Ovary (tissue), 9 donors: Measurements from ENCODE around the gene AP5S1. TPM values are rescaled to one million over a fixed set of nuclear protein-coding genes. Genes with fewer than 3 reads are reported as not detected.

ENCODE experiments used
- DNase-seq, 5 donors: peaks; one replicate each; pipeline ENCODE4 v3.0.0-alpha.2; 2019 to 2020
- H3K27ac ChIP-seq, 2 donors: fragments of 200-600 bp; one replicate each; pipeline versions ENCODE4 v1.5.1 to v1.8.0; 2019 to 2022
- H3K27me3 ChIP-seq: fragments of 200-600 bp; one replicate; pipeline ENCODE4 v1.8.0; 2022
- H3K36me3 ChIP-seq: fragments of 200-600 bp; sonication (generic); one replicate; pipeline ENCODE4 v1.5.1; 2019
- H3K4me1 ChIP-seq: one replicate; pipeline ENCODE4 v1.8.1; 2013; ENCODE audit warnings: mild to moderate bottlenecking, moderate library complexity; ENCODE audit not compliant: insufficient read depth
- H3K4me3 ChIP-seq: fragments of 200-600 bp; sonication (generic); one replicate; pipeline ENCODE4 v1.5.1; 2017
- H3K9me3 ChIP-seq, 2 donors: fragments of 200-600 bp in 1 of 2; sonication (generic) in 1 of 2; one replicate each; pipeline versions ENCODE4 v1.5.1 to v1.8.1; 2013 to 2019; ENCODE audit warnings: mild to moderate bottlenecking in 1 of 2, moderate library complexity in 1 of 2
- CTCF ChIP-seq, 3 donors: fragments of 450-650 bp in 2 of 3; fragments of 200-600 bp in 1 of 3; IDR thresholded peaks; one replicate each; pipeline versions ENCODE4 v1.5.1 to v1.8.0; 2016 to 2022; ENCODE audit warnings: antibody characterized with exemption in 3 of 3, mild to moderate bottlenecking in 1 of 3
- EP300 ChIP-seq: sonication (generic); formaldehyde crosslinking; IDR thresholded peaks from one replicate; pipeline ENCODE4 v1.6.1; 2017; ENCODE audit warnings: antibody characterized with exemption
- POLR2A ChIP-seq: fragments of 450-650 bp; IDR thresholded peaks from one replicate; pipeline ENCODE4 v1.6.1; 2017; ENCODE audit warnings: antibody characterized with exemption, mild to moderate bottlenecking, moderate library complexity
- WGBS, 3 donors: extraction: QIAGEN DNeasy Blood & Tissue Kit in 1 of 3; methylation state at CpG; one replicate each; pipeline versions ENCODE4 v1.1.5 to v1.1.7; 2013 to 2017; 5-methylcytosine and 5-hydroxymethylcytosine counted together
- intact Hi-C, 4 donors: fragments of 100-400 bp; cut with DNase I; formaldehyde crosslinking; loops; one replicate each; pipeline versions ENCODE4 v1.11.0 to v1.15.1; 2022 to 2023
- polyA plus RNA-seq, 2 donors: library from polyadenylated mRNA; stranded (reverse); fragments of 200-250 nt in 1 of 2; fragments of 350-450 nt in 1 of 2; fragmentation: Illumina TruSeq in 1 of 2; extraction: RNeasy Lipid Tissue Mini Kit (QIAGEN cat#74804) in 1 of 2; gene quantifications; one replicate each; pipeline ENCODE4 v1.2.3, GENCODE V29; 2013 to 2014
- total RNA-seq, 7 donors: library from RNA; depleted of rRNA in 2 of 7; stranded (reverse); fragments of >200 nt in 2 of 7; fragmentation: NEBNext Ultra II Directional in 3 of 7; extraction: Animal tissue kit (Norgen Biotek cat#: 25700) in 3 of 7; gene quantifications; one replicate each; pipeline versions ENCODE4 v1.1.0 to v1.2.4, GENCODE V29; 2016 to 2023
- donor health status: DM: no; HTN: no; CAD: no; lungs with moderate emphysema.
- donor health status: DM: no; HTN: no; CAD: no.
- donor health status: Bipolar disorder and iron deficiency.
- donor health status: DM: yes; HTN: yes; CAD: no.
- donor health status: DM: no; HTN: no; CAD: no.
- donor health status: DM: yes; HTN: yes; CAD: no.

Gene AP5S1
- total and polyA plus RNA-seq, 9 donors = 2.9 to 15.3 (median 10.4) TPM

DNA sequence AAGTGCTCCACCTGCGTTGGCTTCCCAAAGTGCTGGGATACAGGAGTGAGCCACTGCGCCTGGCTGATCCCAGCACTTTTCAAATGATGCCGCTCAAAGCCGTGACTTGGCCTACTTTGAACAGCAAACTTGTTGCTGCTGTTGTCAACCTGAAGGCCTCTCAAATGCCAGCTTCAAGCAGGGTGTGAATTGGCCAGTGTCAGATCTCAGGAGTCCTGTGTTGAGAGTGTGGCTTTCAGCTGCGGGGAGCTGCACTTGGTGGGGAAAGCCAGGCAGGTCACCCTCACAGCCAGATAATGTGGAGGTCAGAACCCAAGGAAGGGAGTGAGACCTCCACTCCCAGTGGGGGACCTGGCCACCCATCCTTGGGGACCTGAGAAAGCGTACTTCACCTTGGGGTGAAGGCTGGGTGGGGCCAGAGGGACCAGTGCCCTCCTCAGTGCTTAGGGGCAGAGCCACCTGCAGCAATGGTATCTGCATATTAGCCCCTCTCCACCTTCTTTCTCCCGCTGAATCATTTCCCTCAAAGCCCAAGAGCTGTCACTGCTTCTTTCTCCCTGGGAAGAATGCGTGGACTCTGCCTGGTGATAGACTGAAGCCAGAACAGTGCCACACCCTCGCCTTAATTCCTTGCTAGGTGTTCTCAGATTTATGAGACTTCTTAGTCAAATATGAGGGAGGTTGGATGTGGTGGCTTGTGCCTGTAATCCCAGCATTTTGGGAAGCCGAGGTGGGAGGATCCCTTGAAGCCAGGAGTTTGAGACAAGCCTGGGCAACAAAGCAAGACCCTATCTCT lies 49.7 kb downstream of the AP5S1 start:
- intact Hi-C loops = no loop called here
- Histone ChIP-seq H3K27ac (no peak overlapping the region), H3K36me3 (no peaks in the 10 kb centered on the region), H3K27me3 (no peaks in the 10 kb centered on the region), H3K4me3 (no peak overlapping the region), H3K9me3 (no peaks in the 10 kb centered on the region), H3K4me1 (no peaks in the 10 kb centered on the region)
- TF ChIP-seq POLR2A (no peak), CTCF (IDR thresholded peaks at IDR 0.05) (no peak), EP300 (no peak)
- no peak for DNase-seq
- 88 to 93% (median 88%) methylated on average over 10 of the region's 10 CpGs for WGBS, 3 donors

- Histone ChIP-seq H3K27ac (no peak overlapping the region), H3K4me1 (no peaks in the 10 kb centered on the region), H3K4me3 (no peak overlapping the region), H3K36me3 (no peaks in the 10 kb centered on the region), H3K9me3 (no peaks in the 10 kb centered on the region), H3K27me3 (no peaks in the 10 kb centered on the region)
- intact Hi-C loops = no loop called here
- DNase-seq = no peak
- TF ChIP-seq EP300 (no peak), POLR2A (no peak), CTCF (IDR thresholded peaks at IDR 0.05) (no peak)
- WGBS, 3 donors = 81 to 84% (median 83%) methylated on average over 4 of the region's 4 CpGs
Observed at GRCh38 chr20:3871550-3872265, 51.4 kb downstream of the AP5S1 start.

GRCh38 chr20:3873507-3873906 lies 53.2 kb downstream of the AP5S1 start:
- no peaks in the 10 kb centered on the region for H3K27me3 ChIP-seq
- no peaks in the 10 kb centered on the region for H3K9me3 ChIP-seq
- no peak for DNase-seq
- no peaks in the 10 kb centered on the region for H3K36me3 ChIP-seq
- TF ChIP-seq EP300 (no peak), CTCF (IDR thresholded peaks at IDR 0.05) (no peak), POLR2A (no peak)
- intact Hi-C loops = no loop called here
- 94 to 99% (median 98%) methylated on average over 5 of the region's 5 CpGs for WGBS, 3 donors
- no peaks in the 10 kb centered on the region for H3K4me1 ChIP-seq
- no peak overlapping the region for H3K27ac ChIP-seq
- no peak overlapping the region for H3K4me3 ChIP-seq

DNA sequence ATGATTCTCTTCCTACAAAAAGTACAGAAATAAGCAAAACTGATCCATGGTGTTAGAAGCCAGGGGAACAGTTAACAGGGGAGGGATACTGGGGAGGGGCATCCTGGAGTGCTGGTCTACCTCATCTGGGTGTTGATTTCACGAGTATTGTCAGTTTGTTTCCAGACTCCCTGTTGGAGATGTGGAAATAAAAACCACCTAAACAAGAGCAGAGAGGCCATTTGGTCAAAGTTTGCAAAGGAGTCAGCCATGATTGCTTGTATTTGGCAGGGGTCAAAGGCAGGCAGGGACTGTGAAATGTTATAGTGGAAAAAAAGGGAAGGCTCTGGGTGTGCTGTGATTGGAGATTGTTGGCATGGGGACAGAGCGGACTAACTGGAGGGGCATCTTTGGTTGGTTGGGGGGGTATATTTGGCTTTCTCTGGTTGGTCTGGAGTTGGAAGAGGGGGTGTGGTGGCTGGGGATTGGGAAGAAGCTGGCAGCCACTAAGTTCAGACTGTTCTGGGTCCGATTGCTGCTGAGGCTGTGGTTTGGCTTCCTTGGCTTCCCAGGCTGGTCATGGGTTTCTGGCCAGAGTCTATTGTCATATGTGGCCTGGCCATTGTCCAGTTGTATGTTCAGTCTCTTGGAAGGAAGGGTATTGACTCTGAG lies 54.0 kb downstream of the AP5S1 start:
- H3K27me3 ChIP-seq = no peaks in the 10 kb centered on the region
- DNase-seq = no peak
- TF ChIP-seq EP300 = no peak
- no peak for TF ChIP-seq CTCF (IDR thresholded peaks at IDR 0.05)
- no peak for TF ChIP-seq POLR2A
- H3K9me3 ChIP-seq = no peaks in the 10 kb centered on the region
- H3K4me1 ChIP-seq = no peaks in the 10 kb centered on the region
- 56 to 61% (median 61%) methylated on average over 3 of the region's 3 CpGs for WGBS, 3 donors
- no peak overlapping the region for H3K27ac ChIP-seq
- intact Hi-C loops = no loop called here
- no peaks in the 10 kb centered on the region for H3K36me3 ChIP-seq
- no peak overlapping the region for H3K4me3 ChIP-seq
